ENCODE results near the gene ASCC1. TPM values are rescaled to one million over a fixed set of nuclear protein-coding genes. Genes with fewer than 3 reads are reported as not detected.

ASCC1 gene
- total and polyA plus RNA-seq, 2 donors (not counting 1 experiment from before 2014, with no cell fraction given), result 40.2 to 42.1 TPM

GRCh38 chr10:72087969-72088888 is 127.8 kb downstream of the ASCC1 start, which contains the start of gene SPOCK2:
SPOCK2 (minus strand) TSS chr10:72088551; CDS start chr10:72088328, 223 bp downstream.
- H3K79me2 ChIP-seq (ENCODE audit: control insufficient read depth, insufficient read depth, low read length), result no peaks in the 10 kb centered on the region
- H3K4me3 ChIP-seq (replicated peaks in 1 of 4; ENCODE audit: control extremely low read depth in 1 of 4, insufficient read depth in 1 of 4, low read depth in 3 of 4, low read length in 4 of 4), result peak within 1 kb of the TSS in 1 of 4 experiments; percentile 38
- no peak within 1 kb of the TSS for H3K27ac ChIP-seq (ENCODE audit: insufficient read depth, low read length)
- no peaks in the 10 kb centered on the region for H3K36me3 ChIP-seq (ENCODE audit: control insufficient read depth, insufficient read depth, low read length)
- no peaks in the 10 kb centered on the region for H3K4me1 ChIP-seq (ENCODE audit: control insufficient read depth, extremely low read depth, insufficient read depth, low read length)
- TF ChIP-seq EZH2 (IDR thresholded peaks at IDR 0.05; ENCODE audit: low read length, missing control alignments) (peak; percentile 100), CTCF (conservative IDR thresholded peaks at IDR 0.05 in 1 of 2, IDR thresholded peaks at IDR 0.05 in 1 of 2; ENCODE audit: low read depth in 1 of 2, low read length in 2 of 2) (no peak)
- peak in 1 of 2 donors; percentile 7 for DNase-seq (ENCODE audit: low read depth in 2 of 2)
- H3K27me3 ChIP-seq (ENCODE audit: control insufficient read depth, insufficient read depth, low read length), result peaks cover 32% of the 10 kb centered on the region
- H2AFZ ChIP-seq (ENCODE audit: low read length), result no peak within 1 kb of the TSS
- no peaks in the 10 kb centered on the region for H4K20me1 ChIP-seq (ENCODE audit: control insufficient read depth, extremely low read depth, insufficient read depth, low read length)
- H3K9me3 ChIP-seq (ENCODE audit: control insufficient read depth, insufficient read depth, low read depth, low read length), result no peaks in the 10 kb centered on the region
- H3K9ac ChIP-seq (ENCODE audit: insufficient read depth, low read length), result no peak within 1 kb of the TSS
- H3K4me2 ChIP-seq (ENCODE audit: extremely low read depth, insufficient read depth, low read length), result peak within 1 kb of the TSS; percentile 38

GRCh38 chr10:72087392-72087968 is 128.6 kb downstream of the ASCC1 start:
- peak overlapping the region in 1 of 4 experiments; percentile 38 for H3K4me3 ChIP-seq (replicated peaks in 1 of 4; ENCODE audit: control extremely low read depth in 1 of 4, insufficient read depth in 1 of 4, low read depth in 3 of 4, low read length in 4 of 4)
- H3K4me2 ChIP-seq (ENCODE audit: extremely low read depth, insufficient read depth, low read length), result no peak overlapping the region
- DNase-seq (ENCODE audit: low read depth in 2 of 2), result no peak
- H2AFZ ChIP-seq (ENCODE audit: low read length), result no peak overlapping the region
- H3K4me1 ChIP-seq (ENCODE audit: control insufficient read depth, extremely low read depth, insufficient read depth, low read length), result no peaks in the 10 kb centered on the region
- no peaks in the 10 kb centered on the region for H4K20me1 ChIP-seq (ENCODE audit: control insufficient read depth, extremely low read depth, insufficient read depth, low read length)
- H3K36me3 ChIP-seq (ENCODE audit: control insufficient read depth, insufficient read depth, low read length), result no peaks in the 10 kb centered on the region
- H3K27ac ChIP-seq (ENCODE audit: insufficient read depth, low read length), result no peak overlapping the region
- TF ChIP-seq EZH2 (IDR thresholded peaks at IDR 0.05; ENCODE audit: low read length, missing control alignments) (peak; percentile 73), CTCF (conservative IDR thresholded peaks at IDR 0.05 in 1 of 2, IDR thresholded peaks at IDR 0.05 in 1 of 2; ENCODE audit: low read depth in 1 of 2, low read length in 2 of 2) (no peak)
- H3K27me3 ChIP-seq (ENCODE audit: control insufficient read depth, insufficient read depth, low read length), result peaks cover 32% of the 10 kb centered on the region
- no peaks in the 10 kb centered on the region for H3K9me3 ChIP-seq (ENCODE audit: control insufficient read depth, insufficient read depth, low read depth, low read length)
- H3K79me2 ChIP-seq (ENCODE audit: control insufficient read depth, insufficient read depth, low read length), result no peaks in the 10 kb centered on the region
- H3K9ac ChIP-seq (ENCODE audit: insufficient read depth, low read length), result no peak overlapping the region
